ENCODE measurements around the gene NUDT3.
A peak's percentile ranks its signal among the peaks of the same experiment; 100 is the strongest.

NUDT3 gene

GRCh38 chr6:34243131-34243771 lies 149.2 kb downstream of the NUDT3 start:
- no peak overlapping the region for H3K27ac ChIP-seq (ENCODE audit: low read length)
- no peak overlapping the region; the same call in 1 of the 2 replicates for H3K4me3 ChIP-seq (ENCODE audit: low read length)
- no peaks in the 10 kb centered on the region for H3K9me3 ChIP-seq (ENCODE audit: insufficient read depth, low read depth, low read length)
- H3K27me3 ChIP-seq (ENCODE audit: insufficient read depth, low read length) = no peaks in the 10 kb centered on the region
- peaks cover 78% of the 10 kb centered on the region for H3K36me3 ChIP-seq (ENCODE audit: insufficient read depth, low read depth, low read length)
- H3K9ac ChIP-seq (ENCODE audit: low read depth, low read length) = no peak overlapping the region
- H3K4me1 ChIP-seq (ENCODE audit: insufficient read depth, low read length) = peaks cover 33% of the 10 kb centered on the region

- peaks cover 79% of the 10 kb centered on the region for H3K36me3 ChIP-seq (ENCODE audit: insufficient read depth, low read depth, low read length)
- H3K4me1 ChIP-seq (ENCODE audit: insufficient read depth, low read length) = peaks cover 33% of the 10 kb centered on the region
- H3K4me3 ChIP-seq (ENCODE audit: low read length) = no peak overlapping the region; the same call in 1 of the 2 replicates
- H3K9ac ChIP-seq (ENCODE audit: low read depth, low read length) = no peak overlapping the region
- no peaks in the 10 kb centered on the region for H3K9me3 ChIP-seq (ENCODE audit: insufficient read depth, low read depth, low read length)
- no peak overlapping the region for H3K27ac ChIP-seq (ENCODE audit: low read length)
- no peaks in the 10 kb centered on the region for H3K27me3 ChIP-seq (ENCODE audit: insufficient read depth, low read length)
These were observed 150.0 kb downstream of the NUDT3 start for GRCh38 chr6:34242252-34243130.

- H3K4me1 ChIP-seq (ENCODE audit: insufficient read depth, low read length) = peaks cover 33% of the 10 kb centered on the region
These were observed 150.9 kb downstream of the NUDT3 start for GRCh38 chr6:34241351-34242215.

GRCh38 chr6:34240329-34241248 lies 151.9 kb downstream of the NUDT3 start:
- Histone ChIP-seq H3K4me1 (ENCODE audit: insufficient read depth, low read length) (peaks cover 33% of the 10 kb centered on the region), H3K36me3 (ENCODE audit: insufficient read depth, low read depth, low read length) (peaks cover 75% of the 10 kb centered on the region), H3K27me3 (ENCODE audit: insufficient read depth, low read length) (no peaks in the 10 kb centered on the region), H3K9ac (ENCODE audit: low read depth, low read length) (peak overlapping the region; percentile 98; the same call in 1 of the 2 replicates), H3K27ac (ENCODE audit: low read length) (no peak overlapping the region), H3K4me3 (ENCODE audit: low read length) (peak overlapping the region; percentile 88), H3K9me3 (ENCODE audit: insufficient read depth, low read depth, low read length) (no peaks in the 10 kb centered on the region)

More at GRCh38 chr6:34241351-34242215, 150.9 kb downstream of the NUDT3 start:
- Histone ChIP-seq H3K27me3 (ENCODE audit: insufficient read depth, low read length) (no peaks in the 10 kb centered on the region), H3K27ac (ENCODE audit: low read length) (no peak overlapping the region), H3K36me3 (ENCODE audit: insufficient read depth, low read depth, low read length) (peaks cover 79% of the 10 kb centered on the region), H3K4me3 (ENCODE audit: low read length) (no peak overlapping the region; the same call in 1 of the 2 replicates), H3K9me3 (ENCODE audit: insufficient read depth, low read depth, low read length) (no peaks in the 10 kb centered on the region), H3K9ac (ENCODE audit: low read depth, low read length) (peak overlapping the region; percentile 33; the same call in 1 of the 2 replicates)

- no peaks in the 10 kb centered on the region for H3K27me3 ChIP-seq (ENCODE audit: insufficient read depth, low read length)
- H3K27ac ChIP-seq (ENCODE audit: low read length) = peak overlapping the region; percentile 11
- H3K9me3 ChIP-seq (ENCODE audit: insufficient read depth, low read depth, low read length) = no peaks in the 10 kb centered on the region
- H3K4me3 ChIP-seq (ENCODE audit: low read length) = peak overlapping the region; percentile 88
- peak overlapping the region; percentile 98 for H3K9ac ChIP-seq (ENCODE audit: low read depth, low read length)
- H3K4me1 ChIP-seq (ENCODE audit: insufficient read depth, low read length) = peaks cover 33% of the 10 kb centered on the region
- peaks cover 68% of the 10 kb centered on the region for H3K36me3 ChIP-seq (ENCODE audit: insufficient read depth, low read depth, low read length)
These were observed 152.6 kb downstream of the NUDT3 start for GRCh38 chr6:34239893-34240292.

GRCh38 chr6:34239500-34239825 lies 153.0 kb downstream of the NUDT3 start:
- H3K4me3 ChIP-seq (ENCODE audit: low read length) = peak overlapping the region; percentile 88

GRCh38 chr6:34238585-34239499 lies 153.6 kb downstream of the NUDT3 start:
- Histone ChIP-seq H3K4me1 (ENCODE audit: insufficient read depth, low read length) (peaks cover 42% of the 10 kb centered on the region), H3K27ac (ENCODE audit: low read length) (peak overlapping the region; percentile 70), H3K9ac (ENCODE audit: low read depth, low read length) (peak overlapping the region; percentile 98), H3K9me3 (ENCODE audit: insufficient read depth, low read depth, low read length) (no peaks in the 10 kb centered on the region), H3K27me3 (ENCODE audit: insufficient read depth, low read length) (no peaks in the 10 kb centered on the region), H3K36me3 (ENCODE audit: insufficient read depth, low read depth, low read length) (peaks cover 57% of the 10 kb centered on the region), H3K4me3 (ENCODE audit: low read length) (peak overlapping the region; percentile 88)

More at GRCh38 chr6:34239500-34239825, 153.0 kb downstream of the NUDT3 start:
- Histone ChIP-seq H3K27me3 (ENCODE audit: insufficient read depth, low read length) (no peaks in the 10 kb centered on the region), H3K36me3 (ENCODE audit: insufficient read depth, low read depth, low read length) (peaks cover 63% of the 10 kb centered on the region), H3K9me3 (ENCODE audit: insufficient read depth, low read depth, low read length) (no peaks in the 10 kb centered on the region), H3K9ac (ENCODE audit: low read depth, low read length) (peak overlapping the region; percentile 98), H3K4me1 (ENCODE audit: insufficient read depth, low read length) (peaks cover 36% of the 10 kb centered on the region), H3K27ac (ENCODE audit: low read length) (peak overlapping the region; percentile 11)

- Histone ChIP-seq H3K9ac (ENCODE audit: low read depth, low read length) (peak overlapping the region; percentile 98), H3K36me3 (ENCODE audit: insufficient read depth, low read depth, low read length) (peaks cover 48% of the 10 kb centered on the region), H3K4me3 (ENCODE audit: low read length) (peak overlapping the region; percentile 88), H3K27me3 (ENCODE audit: insufficient read depth, low read length) (no peaks in the 10 kb centered on the region), H3K4me1 (ENCODE audit: insufficient read depth, low read length) (peaks cover 43% of the 10 kb centered on the region), H3K27ac (ENCODE audit: low read length) (peak overlapping the region; percentile 70), H3K9me3 (ENCODE audit: insufficient read depth, low read depth, low read length) (no peaks in the 10 kb centered on the region)
These were observed 154.5 kb downstream of the NUDT3 start for GRCh38 chr6:34237722-34238584.

GRCh38 chr6:34237316-34237721 lies 155.2 kb downstream of the NUDT3 start:
- no peak overlapping the region for H3K27ac ChIP-seq (ENCODE audit: low read length)
- H3K9ac ChIP-seq (ENCODE audit: low read depth, low read length) = peak overlapping the region; percentile 98
- peaks cover 37% of the 10 kb centered on the region for H3K4me1 ChIP-seq (ENCODE audit: insufficient read depth, low read length)
- no peaks in the 10 kb centered on the region for H3K9me3 ChIP-seq (ENCODE audit: insufficient read depth, low read depth, low read length)
- no peaks in the 10 kb centered on the region for H3K27me3 ChIP-seq (ENCODE audit: insufficient read depth, low read length)
- peak overlapping the region; percentile 95; the same call in 1 of the 2 replicates for H3K4me3 ChIP-seq (ENCODE audit: low read length)
- H3K36me3 ChIP-seq (ENCODE audit: insufficient read depth, low read depth, low read length) = peaks cover 42% of the 10 kb centered on the region

All from iPS-20b (cell line).